ENCODE measurements around the gene NDUFAF7.
"Not testable (repeated sequence)": the region's sequence is repeated elsewhere in the genome, so short reads cannot be mapped to it uniquely, and the experiment has no call there.

Gene NDUFAF7

DNA sequence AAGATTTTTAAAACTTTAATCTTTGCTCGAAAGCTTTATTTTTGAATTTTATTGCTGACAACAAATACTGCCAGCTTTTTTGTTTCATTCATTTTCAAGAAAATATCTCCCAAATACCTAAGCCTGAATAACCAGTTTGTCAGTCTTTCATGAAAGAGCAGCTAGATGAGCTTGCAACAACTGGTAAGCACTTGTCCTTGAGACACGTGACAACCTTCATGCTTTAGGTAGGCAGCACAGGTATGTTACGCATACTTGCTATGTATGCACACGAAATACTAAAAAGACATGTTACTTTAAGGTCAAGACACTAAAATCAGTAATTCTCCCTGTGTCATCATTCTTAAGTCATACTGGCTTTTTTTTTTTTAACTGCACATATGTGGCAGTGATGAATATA is 12.4 kb upstream of the NDUFAF7 start:
- no peak for DNase-seq

DNA sequence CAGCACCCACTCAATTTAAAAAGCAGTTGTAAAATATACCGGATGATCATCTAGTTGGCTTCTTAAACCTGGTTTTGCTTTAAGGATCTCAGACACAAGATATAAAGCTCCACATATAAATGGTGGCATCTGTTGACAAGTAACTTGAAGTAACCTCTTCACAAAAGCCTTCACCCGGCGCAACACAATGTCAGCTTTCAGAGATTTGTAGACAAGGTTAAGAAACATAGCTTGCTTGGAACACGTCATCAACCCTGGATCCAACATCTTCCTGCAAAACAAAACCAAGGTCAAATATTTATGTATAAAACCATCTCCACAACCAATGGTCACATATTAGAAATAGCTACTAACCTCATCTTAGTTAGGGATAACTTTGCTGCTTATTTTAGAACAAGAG is 8.3 kb upstream of the NDUFAF7 start:
- no peak for DNase-seq

DNA sequence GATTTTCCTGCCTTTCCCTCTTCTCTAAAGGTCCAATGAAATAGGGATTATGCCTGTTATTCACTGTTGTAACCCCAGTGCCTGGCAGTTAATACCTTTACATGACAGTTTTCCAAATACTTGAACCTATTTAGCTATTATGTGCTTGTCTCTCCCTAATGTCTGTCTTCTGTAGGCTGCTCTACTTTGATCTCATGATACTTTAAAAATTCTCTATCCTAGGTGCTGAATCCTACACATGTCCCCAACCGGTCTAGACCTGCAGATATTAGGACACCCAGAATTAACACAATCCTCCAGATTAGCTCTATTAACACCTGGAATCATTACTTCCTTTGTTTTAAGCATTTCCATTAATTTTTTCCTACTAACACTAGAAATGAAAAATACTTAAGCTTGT is 7.4 kb upstream of the NDUFAF7 start:
- no peak for DNase-seq

DNA sequence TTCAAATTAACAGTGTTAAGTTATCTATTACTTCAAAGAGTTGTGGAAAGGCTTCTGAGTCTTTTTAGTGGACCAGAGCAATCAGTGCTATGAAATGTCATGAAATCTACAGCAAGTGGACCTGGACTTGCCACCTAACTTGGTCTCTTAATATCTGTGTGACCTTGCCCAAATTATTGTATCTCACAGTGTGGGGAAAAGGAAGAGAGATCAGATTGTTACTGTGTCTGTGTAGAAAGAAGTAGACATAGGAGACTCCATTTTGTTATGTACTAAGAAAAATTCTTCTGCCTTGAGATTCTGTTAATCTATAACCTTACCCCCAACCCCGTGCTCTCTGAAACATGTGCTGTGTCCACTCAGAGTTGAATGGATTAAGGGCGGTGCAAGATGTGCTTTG is 6.3 kb upstream of the NDUFAF7 start:
- not testable (repeated sequence) for DNase-seq

DNA sequence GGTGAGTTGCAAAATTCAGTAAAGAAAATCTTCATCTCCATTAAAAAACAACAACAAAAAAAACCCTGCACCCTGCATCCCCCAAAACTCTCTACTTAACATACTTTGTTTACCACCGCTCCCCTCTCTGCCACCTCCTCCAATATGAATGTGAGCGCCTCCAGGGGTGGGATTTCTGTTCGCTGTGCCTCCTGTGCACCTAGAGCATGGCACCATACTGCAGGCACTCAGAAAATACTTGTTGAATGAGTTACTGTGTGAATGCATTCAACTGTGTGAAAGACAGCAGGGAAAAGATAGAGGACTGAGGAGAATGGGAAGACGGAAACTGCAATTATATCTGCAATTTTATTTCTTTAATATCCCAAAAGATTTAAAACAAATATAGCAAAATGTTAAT is 4.6 kb upstream of the NDUFAF7 start:
- no peak for DNase-seq

DNA sequence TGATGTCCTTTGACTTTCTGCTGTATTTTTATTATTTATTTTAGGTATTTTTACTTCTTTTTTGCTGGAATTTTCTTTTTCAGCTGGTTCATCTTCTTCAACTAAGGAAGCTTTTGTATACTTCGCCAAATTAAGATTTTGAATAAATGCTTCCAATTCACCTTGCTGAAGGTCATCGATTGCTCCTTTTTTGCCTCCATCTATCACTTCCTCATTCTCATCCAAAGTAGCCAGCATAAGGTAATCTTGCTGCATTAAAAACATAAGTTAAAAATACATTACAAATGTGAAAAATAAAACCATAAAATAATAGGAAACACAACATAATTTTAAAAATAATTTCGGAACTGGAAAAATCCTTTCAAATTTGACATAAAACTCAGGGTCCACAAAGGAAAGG is 2.7 kb upstream of the NDUFAF7 start:
- no peak for DNase-seq

DNA sequence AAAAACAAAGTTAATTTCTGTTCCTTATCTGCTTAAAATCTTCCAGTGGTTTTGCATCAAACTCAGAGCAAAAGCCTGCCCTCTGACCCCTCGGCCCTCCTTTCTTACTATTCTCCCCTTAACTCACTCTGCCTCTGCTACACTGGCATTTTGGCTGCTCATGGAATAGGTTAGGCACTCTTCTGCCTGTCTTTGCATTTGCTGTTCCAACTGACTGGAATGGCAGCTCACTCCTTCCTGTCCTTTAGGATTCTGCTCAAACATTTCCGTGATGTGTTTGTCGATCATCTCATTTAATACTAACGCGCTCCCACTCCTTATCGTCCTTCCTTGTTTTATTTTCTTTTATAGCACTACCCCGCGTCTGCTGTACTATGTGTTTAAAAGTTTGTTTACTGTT is 877 bp upstream of the NDUFAF7 start:
- DNase-seq = no peak

DNA sequence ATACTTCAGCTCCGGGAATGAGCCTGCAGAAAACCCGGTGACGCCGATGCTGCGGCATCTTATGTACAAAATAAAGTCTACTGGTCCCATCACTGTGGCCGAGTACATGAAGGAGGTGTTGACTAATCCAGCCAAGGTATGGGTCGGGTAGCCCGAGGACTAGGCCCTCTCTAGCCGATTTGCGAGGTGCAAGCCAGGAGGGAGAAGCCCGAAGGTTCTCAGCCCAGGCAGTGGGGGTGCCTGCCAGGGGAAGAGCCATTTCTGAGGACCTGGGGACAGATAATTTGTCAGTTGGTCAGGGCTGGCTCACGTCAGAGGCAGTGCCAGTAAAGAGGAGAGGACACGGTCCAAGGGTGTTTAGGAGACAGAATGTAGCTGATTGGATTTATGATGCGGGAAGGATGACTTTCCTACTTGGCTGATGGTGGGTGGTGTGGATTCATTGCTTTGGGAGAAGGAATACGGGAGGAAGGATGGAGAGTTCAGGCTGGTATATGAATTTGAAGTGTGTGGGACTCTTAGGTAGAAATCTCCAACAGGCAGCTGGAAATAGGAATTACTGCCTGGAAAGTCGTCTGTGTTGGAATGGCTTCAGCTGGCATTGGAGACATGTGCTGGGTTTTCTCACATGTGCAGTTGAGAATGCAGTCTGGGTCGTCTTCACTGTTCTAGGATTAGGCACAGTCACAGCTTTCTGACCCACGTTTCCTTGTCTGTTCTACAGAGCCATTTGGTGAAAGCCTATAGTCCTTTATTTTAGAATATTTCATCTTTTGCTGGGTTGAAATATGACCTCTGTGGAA is 874 bp downstream of the NDUFAF7 start:
- DNase-seq = no peak

DNA sequence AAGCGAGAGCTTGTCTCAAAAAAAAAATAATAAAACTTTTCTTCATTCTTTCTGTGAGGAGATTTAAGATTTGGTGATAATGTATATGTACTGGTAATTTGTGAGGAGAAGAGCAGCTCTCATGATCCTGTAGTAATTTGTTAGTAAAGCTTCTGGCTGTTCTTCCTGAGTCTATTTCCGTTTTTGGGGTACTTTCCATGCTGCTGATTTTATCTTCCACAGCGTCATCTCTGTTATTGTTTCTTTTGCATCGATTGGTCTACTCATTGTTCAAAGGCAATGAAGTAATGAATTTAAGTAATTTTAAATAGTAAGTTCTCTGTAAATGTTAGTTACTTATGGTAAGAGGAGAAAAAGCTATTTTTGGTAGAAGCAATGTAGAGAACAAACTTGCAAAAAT is 12.0 kb downstream of the NDUFAF7 start:
- no peak for DNase-seq

DNA sequence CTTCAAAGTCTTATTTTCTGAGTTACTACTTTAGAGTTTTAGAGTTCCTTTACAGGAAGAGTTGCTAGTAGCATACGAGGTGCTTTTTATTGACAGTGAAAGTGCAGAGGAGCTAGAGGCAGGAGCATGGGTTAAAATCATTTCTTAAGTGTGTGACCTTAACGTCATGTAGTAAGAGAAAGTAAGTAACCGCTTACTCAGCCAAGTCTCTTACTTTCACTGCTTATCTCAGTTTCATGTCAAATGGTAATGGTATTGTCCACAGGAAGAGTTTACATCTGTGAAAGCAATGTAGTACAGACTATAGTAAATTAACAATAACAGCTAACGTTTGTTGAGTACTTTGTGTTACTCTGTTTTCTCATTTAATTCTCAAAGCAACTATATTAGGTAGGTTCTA is 12.6 kb downstream of the NDUFAF7 start:
- DNase-seq = no peak

DNA sequence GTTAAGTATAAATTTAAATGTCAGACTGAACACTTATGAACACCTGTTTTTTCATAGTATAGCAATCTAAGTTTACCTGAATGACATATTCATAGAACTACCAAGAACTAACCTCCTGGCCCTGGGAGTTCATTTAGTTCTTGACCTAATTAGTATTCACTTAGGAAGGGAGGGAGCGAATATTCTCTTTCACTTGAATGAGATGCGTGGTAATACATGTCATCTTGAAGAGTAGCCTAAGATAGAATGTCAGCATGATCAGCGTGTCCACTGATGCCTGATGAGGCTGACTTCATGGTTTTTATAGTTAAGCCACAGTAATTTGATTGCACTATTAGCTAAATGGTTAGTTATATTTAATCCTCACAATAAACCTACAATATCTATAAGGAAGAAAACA is 13.3 kb downstream of the NDUFAF7 start:
- no peak for DNase-seq

DNA sequence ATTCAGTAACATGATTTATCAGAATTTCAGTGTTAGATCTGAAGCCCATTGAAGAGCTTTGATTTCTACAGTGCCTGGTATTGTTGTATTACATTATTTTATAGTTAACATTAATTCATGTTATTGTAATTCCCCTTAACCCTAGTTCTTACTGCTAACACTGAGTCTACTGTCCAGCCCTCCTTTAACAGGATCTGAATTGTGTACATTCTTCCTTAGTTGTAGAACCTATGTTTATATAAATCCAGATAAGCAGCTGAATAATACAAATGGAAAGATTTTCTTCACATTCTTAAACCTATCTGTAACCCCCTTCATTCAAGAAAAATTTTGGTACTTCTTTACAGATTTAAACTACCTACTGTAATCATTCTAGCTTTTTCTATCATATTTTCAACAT is 14.7 kb downstream of the NDUFAF7 start:
- no peak for DNase-seq

DNA sequence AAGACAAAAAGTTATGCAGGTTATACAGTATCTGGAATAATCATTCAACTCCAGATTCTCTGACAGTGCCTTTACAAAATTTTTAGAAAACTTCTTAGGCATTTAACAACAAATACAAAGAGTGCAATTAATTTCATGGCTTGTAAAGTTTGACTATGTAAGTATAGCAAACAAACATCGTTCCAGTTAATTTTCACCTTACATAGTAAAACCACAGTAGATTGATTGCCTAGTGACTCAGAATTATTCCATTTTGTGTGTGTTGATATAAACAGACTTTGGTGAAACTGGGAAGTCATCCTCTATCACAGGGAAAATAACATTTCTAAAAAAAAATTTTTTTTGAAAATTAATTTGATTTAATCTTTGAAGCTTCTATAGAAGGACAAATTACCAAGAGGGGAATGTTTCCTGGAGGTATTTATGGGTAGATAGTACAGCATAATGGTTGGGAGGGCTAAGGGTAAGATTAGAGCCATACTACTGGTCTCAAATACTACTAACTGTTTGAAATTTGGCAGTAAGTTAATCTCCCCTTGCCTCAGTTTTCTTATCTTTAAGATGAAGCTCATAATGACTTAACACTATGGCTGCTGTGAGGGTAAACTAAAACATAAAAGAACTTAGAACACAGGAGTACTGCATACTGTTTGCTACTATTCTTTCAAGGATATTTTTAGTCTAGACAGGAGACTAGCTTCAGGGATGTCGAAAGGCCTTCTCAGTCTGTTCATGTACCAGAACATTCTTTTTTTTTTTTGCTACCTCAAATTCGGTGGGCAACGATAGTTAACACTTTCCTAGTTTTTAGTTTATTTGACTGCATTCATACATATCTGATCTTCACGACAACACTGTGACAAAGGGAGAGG is 19.6 kb downstream of the NDUFAF7 start:
- no peak for DNase-seq

DNA sequence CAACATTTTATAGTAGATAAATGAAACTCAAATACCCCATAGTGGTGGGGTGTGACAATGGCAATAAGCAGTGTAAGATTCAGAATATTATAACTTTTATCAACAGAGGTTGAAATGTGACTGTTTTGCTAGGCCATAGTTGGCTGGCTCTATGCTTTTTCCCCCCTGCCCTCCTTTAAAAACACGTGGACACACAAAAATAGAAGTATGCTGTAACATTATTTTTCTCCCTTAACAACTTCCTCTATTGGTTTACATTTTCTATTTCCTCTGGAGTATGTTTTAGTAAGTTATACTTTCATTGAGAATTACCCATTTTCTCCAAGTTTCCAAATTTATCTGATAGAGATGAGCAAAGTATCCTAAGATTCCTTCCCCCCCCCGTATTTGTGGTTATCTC is 31.1 kb downstream of the NDUFAF7 start:
- DNase-seq = no peak

DNA sequence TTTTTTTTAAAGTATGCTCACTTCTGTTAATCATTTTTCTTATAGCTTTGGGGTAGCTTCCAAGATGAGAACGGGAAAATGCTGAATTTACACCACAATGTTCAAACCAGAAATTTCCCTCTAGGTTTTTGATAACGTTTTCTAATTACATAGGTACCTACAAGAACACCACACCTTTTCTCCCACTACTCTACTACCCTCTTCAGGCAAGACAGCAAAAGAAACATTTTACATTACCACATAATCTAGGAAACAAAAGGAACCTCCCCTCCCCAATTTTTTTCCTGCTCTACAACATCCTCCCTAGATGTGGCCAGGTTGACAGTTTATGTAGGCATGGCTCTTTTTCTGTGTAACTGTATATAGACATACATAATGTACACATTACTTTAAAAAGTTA is 32.4 kb downstream of the NDUFAF7 start:
- no peak for DNase-seq

DNA sequence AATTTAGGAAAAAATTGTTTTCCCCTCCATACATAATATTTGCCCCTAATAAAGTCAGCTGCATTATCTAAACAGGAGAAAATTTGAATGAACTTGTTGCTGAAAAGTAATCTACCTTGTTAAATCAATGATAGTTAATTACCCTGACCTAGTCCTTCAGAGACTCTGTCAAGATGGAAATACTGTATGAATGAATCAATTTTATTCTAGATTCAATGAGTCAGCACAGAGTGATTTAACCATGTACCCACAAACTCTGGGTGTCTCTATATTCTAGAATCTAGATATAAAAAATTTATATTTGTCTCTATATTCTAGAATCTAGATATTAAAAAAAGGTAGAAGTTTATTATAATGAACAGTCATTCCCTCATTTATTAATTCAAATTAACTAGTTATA is 36.2 kb downstream of the NDUFAF7 start:
- DNase-seq = no peak

DNA sequence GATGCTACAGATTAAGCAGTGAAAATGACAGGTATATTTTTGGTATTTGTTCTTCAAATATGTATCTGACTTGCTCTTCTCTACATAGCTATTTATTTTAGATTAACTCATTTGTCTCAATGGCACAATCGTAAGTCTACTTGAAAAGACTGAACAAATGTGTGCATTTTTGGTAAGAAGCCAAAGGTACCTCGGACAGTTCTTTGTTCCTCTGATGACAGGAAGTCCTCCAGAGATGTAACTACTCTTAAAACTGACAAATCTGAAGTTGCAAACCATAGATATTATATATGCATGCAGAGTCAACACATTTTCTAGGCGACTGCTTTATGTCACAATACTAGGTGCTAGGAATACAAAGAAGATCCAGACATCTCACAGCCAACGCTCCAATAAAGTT is 36.7 kb downstream of the NDUFAF7 start:
- DNase-seq = no peak

DNA sequence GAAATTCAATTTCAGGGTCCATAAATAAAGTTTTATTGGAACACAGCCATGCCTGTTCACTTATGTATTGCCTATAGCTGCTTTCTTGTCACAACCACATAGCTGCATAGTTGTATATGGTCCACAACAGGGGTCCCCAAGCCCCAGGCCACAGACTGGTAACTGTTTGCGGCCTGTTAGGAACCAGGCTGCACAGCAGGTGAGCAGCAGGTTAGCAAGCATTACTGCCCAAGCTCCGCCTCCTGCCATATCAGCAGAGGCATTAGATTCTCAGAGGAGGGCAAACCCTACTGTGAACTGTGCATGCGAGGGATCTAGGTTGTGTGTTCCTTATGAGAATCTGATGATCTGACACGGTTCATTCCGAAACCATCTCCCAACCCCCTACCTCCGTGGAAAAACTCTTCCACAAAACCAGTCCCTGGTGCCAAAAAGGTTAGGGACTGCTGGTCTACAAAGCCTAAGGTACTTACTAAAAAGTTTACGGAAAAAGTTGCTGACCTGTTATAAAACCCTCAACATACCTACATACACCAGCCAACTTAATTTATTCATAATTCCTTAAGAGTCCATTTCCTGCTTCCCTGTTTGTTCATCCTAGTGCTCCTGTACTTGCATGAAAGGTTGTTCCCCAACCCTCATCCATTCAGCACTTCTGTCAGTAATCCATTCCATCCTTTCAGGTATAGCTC is 40.1 kb downstream of the NDUFAF7 start:
- no peak for DNase-seq

DNA sequence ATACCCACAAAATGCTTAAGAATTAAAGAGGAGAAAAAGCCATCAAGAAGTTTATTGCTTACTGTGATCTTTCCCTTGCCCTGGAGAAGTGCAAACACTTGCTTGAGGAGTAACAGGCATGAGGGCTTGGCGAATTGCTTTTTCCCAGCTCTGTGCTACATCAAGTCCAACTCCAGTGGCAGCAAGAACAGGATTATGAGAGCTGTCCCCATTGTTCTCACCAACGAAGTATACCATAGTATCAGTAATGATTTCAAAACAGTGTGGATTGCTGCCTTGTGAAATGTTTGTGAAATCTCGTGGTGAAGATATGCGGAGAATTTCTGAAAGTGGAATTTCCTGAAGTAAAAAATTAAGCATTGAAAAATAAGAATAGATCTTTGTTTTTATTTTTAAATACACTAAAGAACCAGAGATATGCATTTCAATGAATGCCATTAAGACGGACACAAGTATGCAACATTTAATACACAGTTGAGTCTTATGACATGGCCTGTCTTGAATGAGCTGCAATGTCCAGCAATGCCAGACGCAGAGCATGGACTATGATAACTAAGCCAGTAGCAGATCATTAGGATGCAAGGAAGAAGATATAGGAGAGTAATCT is 43.0 kb downstream of the NDUFAF7 start:
- DNase-seq = no peak

DNA sequence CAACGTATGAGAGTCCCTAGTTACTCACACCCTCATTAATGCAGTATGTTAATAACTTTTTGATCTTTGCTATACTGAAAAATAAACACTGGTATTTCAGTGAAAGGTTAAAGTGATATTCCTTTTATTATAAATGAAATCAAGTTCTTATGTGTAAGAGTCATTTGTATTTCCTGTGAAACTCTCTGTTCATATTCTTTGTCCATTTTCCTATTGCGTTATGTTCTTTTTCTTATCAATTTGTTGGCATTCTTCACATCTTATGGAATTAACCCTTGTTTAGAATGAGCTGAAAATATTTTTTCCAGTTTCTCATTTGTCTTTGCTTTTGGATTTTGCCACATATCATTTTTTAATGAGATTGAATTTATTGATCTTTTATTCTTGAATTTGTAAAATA is 44.8 kb downstream of the NDUFAF7 start:
- no peak for DNase-seq

DNA sequence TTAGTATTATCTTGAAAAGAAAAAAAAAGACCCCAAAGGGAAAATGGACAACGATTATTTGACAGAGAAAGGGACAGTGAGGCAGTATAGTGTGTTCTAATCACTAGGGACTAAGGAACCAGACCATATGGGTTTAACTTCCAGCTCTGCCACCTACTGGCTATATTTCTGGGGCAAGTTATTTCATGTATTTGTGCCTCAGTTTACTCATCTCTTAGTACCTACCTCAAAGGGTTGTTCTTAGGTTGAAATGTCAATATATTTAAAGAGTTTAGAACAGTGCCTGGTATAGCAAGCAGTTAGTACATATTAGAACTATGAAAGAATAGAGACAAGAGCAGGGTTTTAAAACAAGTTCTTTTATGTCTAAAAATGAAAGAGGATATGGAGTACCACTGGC is 50.5 kb downstream of the NDUFAF7 start:
- DNase-seq = no peak

DNA sequence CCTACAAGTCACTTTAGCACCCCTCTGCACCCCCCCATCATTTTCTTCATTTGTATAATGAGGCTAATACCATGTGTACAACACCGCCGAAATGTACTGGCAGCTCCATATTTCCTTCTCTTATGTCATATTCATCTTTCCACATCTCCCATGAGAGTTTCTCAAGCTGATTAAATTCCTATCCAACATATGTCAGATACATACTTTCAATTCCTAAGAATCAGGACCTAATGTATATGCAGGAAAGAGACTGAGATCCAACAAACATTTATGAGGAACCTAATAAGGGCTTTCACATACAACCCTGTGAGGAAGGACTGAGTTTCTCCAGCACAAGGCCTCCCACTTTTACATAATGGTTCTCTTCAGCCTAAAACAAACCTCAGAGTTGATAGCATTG is 51.3 kb downstream of the NDUFAF7 start:
- DNase-seq = no peak

DNA sequence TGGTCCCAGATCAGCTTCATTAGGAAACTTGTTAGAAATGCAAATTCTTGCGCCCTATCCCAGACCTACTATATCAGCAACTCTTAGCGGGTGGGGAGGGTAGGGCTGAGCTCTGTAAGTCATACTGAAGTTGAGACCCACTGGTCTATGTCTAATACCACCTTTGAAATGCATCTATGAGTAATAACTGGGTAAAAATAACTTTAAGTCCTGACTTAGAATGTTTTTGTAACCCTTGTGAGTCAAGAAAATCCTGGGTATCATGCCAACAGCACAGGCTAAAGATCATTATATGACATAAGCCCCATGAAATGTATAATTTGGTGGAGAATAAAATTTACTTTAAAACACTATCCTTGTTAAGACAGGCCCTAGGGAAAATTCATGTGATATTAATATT is 51.7 kb downstream of the NDUFAF7 start:
- no peak for DNase-seq

All from effector CD4-positive, alpha-beta T cell (primary cell).